T-helper 17 cell (primary cell): ENCODE data around the gene DISP3. TPM values are rescaled to one million over a fixed set of nuclear protein-coding genes. Genes with fewer than 3 reads are reported as not detected.

Source experiments
- ATAC-seq: fragments of 150-1000 bp; cut with Tn5 transposase; 2 replicates; pipeline ENCODE4 v1.10.0; 2021; ENCODE audit warnings: mild to moderate bottlenecking, moderate library complexity
- DNase-seq, 3 donors: peaks; one replicate each; pipeline versions ENCODE4 v3.0.0 to v3.0.0-alpha.2; 2020 to 2021
- H3K9me3 ChIP-seq: one replicate; pipeline ENCODE4 v1.7.0; 2013; ENCODE audit warnings: low read length, mild to moderate bottlenecking; ENCODE audit not compliant: control insufficient read depth, poor library complexity, severe bottlenecking
- H3K27ac Mint-ChIP-seq: one replicate; pipeline ENCODE4 v1.8.0; 2022; ENCODE audit warnings: mild to moderate bottlenecking, moderate library complexity, mixed read lengths
- H3K27me3 Mint-ChIP-seq: one replicate; pipeline ENCODE4 v1.8.0; 2022; ENCODE audit warnings: mixed read lengths
- H3K36me3 Mint-ChIP-seq: one replicate; pipeline ENCODE4 v1.8.0; 2022; ENCODE audit warnings: low read depth, mixed read lengths
- H3K4me1 Mint-ChIP-seq: one replicate; pipeline ENCODE4 v1.8.0; 2022; ENCODE audit warnings: mild to moderate bottlenecking, mixed read lengths
- H3K4me3 Mint-ChIP-seq: one replicate; pipeline ENCODE4 v1.8.0; 2022; ENCODE audit warnings: mild to moderate bottlenecking, moderate library complexity, mixed read lengths
- total RNA-seq, 4 donors: library from RNA in 2 of 4; stranded (reverse) in 2 of 4; gene quantifications; one replicate each; pipeline ENCODE4 v1.2.3 and lab custom pipeline; 2022 to 2026

Gene DISP3
- total RNA-seq, 2 donors from 2014 or later = 0.70 to 1.1 TPM

GRCh38 chr1:11485191-11485590 lies 6.2 kb downstream of the DISP3 start:
- H3K36me3 Mint-ChIP-seq = peaks cover 4% of the 10 kb centered on the region
- DNase-seq (no peak), ATAC-seq (no peak)
- H3K9me3 ChIP-seq = no peaks in the 10 kb centered on the region
- H3K4me3 Mint-ChIP-seq = no peak overlapping the region
- no peak overlapping the region for H3K27ac Mint-ChIP-seq
- peaks cover 5% of the 10 kb centered on the region for H3K4me1 Mint-ChIP-seq
- H3K27me3 Mint-ChIP-seq = peaks cover 77% of the 10 kb centered on the region

- H3K36me3 Mint-ChIP-seq = no peaks in the 10 kb centered on the region
- H3K27me3 Mint-ChIP-seq = peaks cover 71% of the 10 kb centered on the region
- H3K27ac Mint-ChIP-seq = no peak overlapping the region
- H3K9me3 ChIP-seq = no peaks in the 10 kb centered on the region
- no peak for ATAC-seq
- no peak for DNase-seq
- no peaks in the 10 kb centered on the region for H3K4me1 Mint-ChIP-seq
- no peak overlapping the region for H3K4me3 Mint-ChIP-seq
These were observed 7.5 kb downstream of the DISP3 start for GRCh38 chr1:11486231-11487009.

GRCh38 chr1:11487196-11487751 lies 8.3 kb downstream of the DISP3 start:
- peaks cover 62% of the 10 kb centered on the region for H3K27me3 Mint-ChIP-seq
- no peaks in the 10 kb centered on the region for H3K4me1 Mint-ChIP-seq
- H3K4me3 Mint-ChIP-seq = no peak overlapping the region
- ATAC-seq (no peak), DNase-seq (no peak)
- no peak overlapping the region for H3K27ac Mint-ChIP-seq
- H3K36me3 Mint-ChIP-seq = no peaks in the 10 kb centered on the region
- no peaks in the 10 kb centered on the region for H3K9me3 ChIP-seq

GRCh38 chr1:11488201-11488770 lies 9.3 kb downstream of the DISP3 start:
- ATAC-seq (no peak), DNase-seq (no peak)
- no peak overlapping the region for H3K27ac Mint-ChIP-seq
- H3K9me3 ChIP-seq = no peaks in the 10 kb centered on the region
- H3K4me1 Mint-ChIP-seq = no peaks in the 10 kb centered on the region
- no peak overlapping the region for H3K4me3 Mint-ChIP-seq
- H3K27me3 Mint-ChIP-seq = peaks cover 53% of the 10 kb centered on the region
- H3K36me3 Mint-ChIP-seq = no peaks in the 10 kb centered on the region

DNA sequence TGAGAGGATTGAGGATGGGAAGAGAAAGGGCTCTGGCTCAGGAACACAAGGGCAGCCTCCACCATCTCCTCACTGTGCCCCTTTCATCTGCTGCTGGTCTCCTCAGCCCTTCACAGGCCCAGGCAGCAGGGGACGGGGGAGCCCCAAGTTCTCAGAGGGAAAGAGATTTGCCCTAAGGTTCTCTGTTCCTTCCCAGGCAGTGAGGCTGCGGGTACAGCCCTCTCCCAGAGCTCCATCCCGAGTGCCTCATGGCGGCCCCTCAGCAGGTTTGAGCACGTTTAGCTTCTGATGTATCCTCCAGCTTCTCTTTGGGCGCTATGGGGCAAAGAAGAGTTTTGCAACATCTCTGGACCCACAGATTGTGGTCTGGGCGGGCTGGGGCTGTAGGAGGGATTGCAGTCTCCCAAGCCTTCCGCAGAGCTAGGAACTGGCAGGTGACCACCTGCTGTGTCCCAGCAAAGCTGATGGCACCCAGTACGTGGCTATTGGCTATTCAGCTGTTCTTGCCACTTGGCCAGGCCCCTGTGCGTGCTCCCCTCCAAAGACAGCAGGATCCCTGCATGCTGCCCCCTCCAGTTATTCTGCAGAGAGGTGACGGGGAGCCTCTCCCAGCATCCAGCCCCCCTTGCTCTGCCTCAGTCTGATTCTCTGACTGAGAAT lies 10.1 kb downstream of the DISP3 start:
- Mint-ChIP-seq H3K36me3 (no peaks in the 10 kb centered on the region), H3K4me3 (no peak overlapping the region), H3K27ac (no peak overlapping the region), H3K27me3 (peaks cover 51% of the 10 kb centered on the region), H3K4me1 (no peaks in the 10 kb centered on the region)
- H3K9me3 ChIP-seq = no peaks in the 10 kb centered on the region
- ATAC-seq (no peak), DNase-seq (no peak)

GRCh38 chr1:11492235-11492634 lies 13.3 kb downstream of the DISP3 start:
- Mint-ChIP-seq H3K27ac (no peak overlapping the region), H3K27me3 (peaks cover 24% of the 10 kb centered on the region), H3K4me1 (no peaks in the 10 kb centered on the region), H3K4me3 (no peak overlapping the region), H3K36me3 (no peaks in the 10 kb centered on the region)
- DNase-seq (no peak), ATAC-seq (no peak)
- H3K9me3 ChIP-seq = no peaks in the 10 kb centered on the region

DNA sequence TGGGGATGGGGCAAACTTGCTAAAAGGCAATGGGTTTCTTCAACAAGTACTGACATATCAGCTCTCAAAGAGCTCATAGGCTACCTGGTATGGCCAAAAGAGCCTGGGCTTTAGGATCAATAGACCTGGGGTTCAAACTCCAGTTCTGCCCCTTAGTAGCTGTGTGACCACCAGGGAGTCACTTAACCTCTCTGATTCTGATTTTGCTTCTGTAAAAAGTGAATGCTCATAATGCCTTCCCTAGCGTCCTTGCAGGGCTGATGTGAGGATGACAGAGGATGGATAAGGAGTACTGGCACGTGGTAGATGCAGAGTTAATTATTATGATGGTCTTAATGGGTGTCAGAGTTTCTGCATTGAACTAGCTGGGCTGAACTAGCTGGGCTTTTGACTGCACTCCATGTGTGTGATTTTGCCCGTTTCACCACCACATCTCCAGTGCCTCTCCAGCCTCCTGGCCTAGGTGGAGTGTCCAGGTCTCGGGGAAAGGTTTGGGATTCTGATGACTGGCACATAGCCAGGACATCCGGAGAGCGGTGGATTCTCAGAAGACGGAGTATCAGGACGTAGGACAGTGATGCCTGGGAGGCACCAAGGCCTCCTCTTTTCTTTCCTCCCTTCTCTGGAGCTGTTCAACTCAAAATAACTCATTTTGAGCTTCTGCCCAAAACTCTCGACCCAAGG lies 15.2 kb downstream of the DISP3 start:
- DNase-seq (no peak), ATAC-seq (no peak)
- Mint-ChIP-seq H3K36me3 (no peaks in the 10 kb centered on the region), H3K27ac (no peak overlapping the region), H3K4me3 (no peak overlapping the region), H3K4me1 (no peaks in the 10 kb centered on the region), H3K27me3 (peaks cover 32% of the 10 kb centered on the region)
- no peaks in the 10 kb centered on the region for H3K9me3 ChIP-seq

GRCh38 chr1:11494771-11495170 lies 15.8 kb downstream of the DISP3 start:
- DNase-seq (no peak), ATAC-seq (no peak)
- H3K9me3 ChIP-seq = no peaks in the 10 kb centered on the region
- Mint-ChIP-seq H3K27ac (no peak overlapping the region), H3K36me3 (peaks cover 4% of the 10 kb centered on the region), H3K4me3 (no peak overlapping the region), H3K27me3 (peaks cover 32% of the 10 kb centered on the region), H3K4me1 (peaks cover 3% of the 10 kb centered on the region)

DNA sequence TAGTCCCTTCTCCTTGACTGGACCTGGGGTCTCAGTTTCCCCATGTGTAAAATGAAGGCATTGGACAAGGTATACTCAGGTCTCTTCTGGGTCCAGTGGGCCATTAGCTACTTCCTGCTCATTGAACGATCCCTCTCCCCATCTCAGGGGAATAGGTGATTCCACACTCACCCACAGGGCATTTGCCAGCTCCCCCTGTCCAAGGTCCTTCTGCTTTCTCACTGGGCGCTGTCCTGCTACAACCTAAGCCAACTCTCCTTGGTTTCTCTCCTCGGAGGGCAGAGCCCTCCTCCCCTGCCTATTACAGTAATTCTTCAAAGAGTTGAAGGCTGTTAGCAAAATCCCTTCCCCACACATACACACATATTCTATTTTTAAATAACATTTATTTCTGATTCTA lies 16.6 kb downstream of the DISP3 start:
- no peak for DNase-seq
- peaks cover 4% of the 10 kb centered on the region for H3K36me3 Mint-ChIP-seq
- ATAC-seq = no peak
- H3K27me3 Mint-ChIP-seq = peaks cover 27% of the 10 kb centered on the region
- no peaks in the 10 kb centered on the region for H3K9me3 ChIP-seq
- H3K27ac Mint-ChIP-seq = no peak overlapping the region
- no peak overlapping the region for H3K4me3 Mint-ChIP-seq
- H3K4me1 Mint-ChIP-seq = peaks cover 3% of the 10 kb centered on the region

- peaks cover 3% of the 10 kb centered on the region for H3K4me1 Mint-ChIP-seq
- no peak overlapping the region for H3K27ac Mint-ChIP-seq
- ATAC-seq (no peak), DNase-seq (no peak)
- H3K36me3 Mint-ChIP-seq = peaks cover 4% of the 10 kb centered on the region
- peaks cover 27% of the 10 kb centered on the region for H3K27me3 Mint-ChIP-seq
- no peak overlapping the region for H3K4me3 Mint-ChIP-seq
- H3K9me3 ChIP-seq = no peaks in the 10 kb centered on the region
These were observed 17.7 kb downstream of the DISP3 start for GRCh38 chr1:11496551-11497080.

- peaks cover 36% of the 10 kb centered on the region for H3K27me3 Mint-ChIP-seq
- H3K36me3 Mint-ChIP-seq = peaks cover 9% of the 10 kb centered on the region
- H3K4me1 Mint-ChIP-seq = peaks cover 3% of the 10 kb centered on the region
- H3K27ac Mint-ChIP-seq = no peak overlapping the region
- no peak for ATAC-seq
- DNase-seq = no peak
- H3K9me3 ChIP-seq = no peaks in the 10 kb centered on the region
- no peak overlapping the region for H3K4me3 Mint-ChIP-seq
These were observed 20.1 kb downstream of the DISP3 start for GRCh38 chr1:11498956-11499594.

- Mint-ChIP-seq H3K4me1 (peaks cover 3% of the 10 kb centered on the region), H3K36me3 (peaks cover 9% of the 10 kb centered on the region)
- ATAC-seq = no peak
These were observed 20.8 kb downstream of the DISP3 start for GRCh38 chr1:11499601-11500331.

More at GRCh38 chr1:11499601-11500331, 20.8 kb downstream of the DISP3 start:
- Mint-ChIP-seq H3K4me3 (no peak overlapping the region), H3K27ac (no peak overlapping the region), H3K27me3 (peaks cover 36% of the 10 kb centered on the region)
- DNase-seq = no peak
- H3K9me3 ChIP-seq = no peaks in the 10 kb centered on the region
